ENCODE measurements around the gene PBXIP1.

PBXIP1 gene

GRCh38 chr1:154955718-154956543 lies at the start of gene PBXIP1:
TSS of gene PBXIP1 (minus strand) at chr1:154956099. CDS start at chr1:154953721, 2,378 bp downstream.
- Mint-ChIP-seq H3K27ac (peak within 1 kb of the TSS; percentile 91), H3K4me3 (peak within 1 kb of the TSS; percentile 92), H3K4me1 (peaks cover 79% of the 10 kb centered on the region), H3K9me3 (no peaks in the 10 kb centered on the region), H3K36me3 (peaks cover 10% of the 10 kb centered on the region), H3K27me3 (no peaks in the 10 kb centered on the region)
- peak; percentile 86 for ATAC-seq

- no peaks in the 10 kb centered on the region for H3K9me3 Mint-ChIP-seq
- ATAC-seq, result no peak
Measured at GRCh38 chr1:155005076-155006011, 49.4 kb upstream of the PBXIP1 start.

DNA sequence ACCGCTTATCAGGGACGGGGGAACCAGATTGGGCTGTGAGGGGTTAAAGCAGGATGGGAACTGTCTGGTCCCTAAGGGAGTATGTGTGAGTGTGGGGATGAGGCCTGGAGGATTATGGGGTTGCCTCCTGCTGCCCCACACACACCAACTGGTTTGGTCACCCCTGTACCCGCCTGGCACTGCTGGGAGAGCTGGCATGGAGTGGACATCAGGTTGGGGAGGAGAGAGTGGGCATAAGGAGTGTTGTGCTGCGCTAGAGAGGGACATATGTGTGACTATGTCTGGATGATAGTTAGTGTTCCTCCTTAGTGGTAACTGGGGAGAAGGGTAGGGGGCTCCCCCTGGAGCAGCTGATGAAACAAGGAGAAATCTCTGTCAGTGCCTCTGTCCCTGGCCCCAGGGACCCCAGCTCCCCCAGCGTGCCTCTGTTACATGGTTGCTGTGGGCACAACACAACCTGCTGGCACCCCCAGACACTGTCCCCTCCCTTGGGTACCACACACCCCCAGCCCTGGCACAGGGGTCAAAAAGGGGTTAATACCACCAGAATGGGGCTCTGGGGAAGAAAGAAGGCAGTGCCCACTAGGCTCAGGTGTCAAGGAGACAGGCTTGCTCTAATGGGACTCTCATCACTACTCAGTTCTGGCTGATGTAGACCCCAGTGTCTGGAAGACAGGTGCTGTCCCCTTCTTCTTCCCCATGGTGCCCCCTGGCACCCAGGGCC lies 48.6 kb upstream of the PBXIP1 start:
- peak overlapping the region; percentile 84 for H3K27ac Mint-ChIP-seq

More at GRCh38 chr1:155005076-155006011, 49.4 kb upstream of the PBXIP1 start:
- peaks cover 67% of the 10 kb centered on the region for H3K4me1 Mint-ChIP-seq
- H3K27me3 Mint-ChIP-seq, result no peaks in the 10 kb centered on the region
- H3K27ac Mint-ChIP-seq, result peak overlapping the region; percentile 84
- no peak overlapping the region for H3K4me3 Mint-ChIP-seq
- H3K36me3 Mint-ChIP-seq, result peaks cover 12% of the 10 kb centered on the region

GRCh38 chr1:155003766-155004351 lies 48.0 kb upstream of the PBXIP1 start:
- peaks cover 2% of the 10 kb centered on the region for H3K36me3 Mint-ChIP-seq
- H3K27ac Mint-ChIP-seq, result peak overlapping the region; percentile 84
- no peaks in the 10 kb centered on the region for H3K9me3 Mint-ChIP-seq
- H3K27me3 Mint-ChIP-seq, result no peaks in the 10 kb centered on the region
- H3K4me3 Mint-ChIP-seq, result peak overlapping the region; percentile 95
- ATAC-seq, result no peak
- H3K4me1 Mint-ChIP-seq, result peaks cover 67% of the 10 kb centered on the region

More for the DNA sequence above, 48.6 kb upstream of the PBXIP1 start:
- ATAC-seq, result no peak
- no peaks in the 10 kb centered on the region for H3K27me3 Mint-ChIP-seq
- H3K4me3 Mint-ChIP-seq, result peak overlapping the region; percentile 95
- H3K9me3 Mint-ChIP-seq, result no peaks in the 10 kb centered on the region
- peaks cover 67% of the 10 kb centered on the region for H3K4me1 Mint-ChIP-seq
- H3K36me3 Mint-ChIP-seq, result peaks cover 7% of the 10 kb centered on the region

- H3K4me3 Mint-ChIP-seq, result peak overlapping the region; percentile 95
- H3K4me1 Mint-ChIP-seq, result peaks cover 67% of the 10 kb centered on the region
Measured at GRCh38 chr1:155003227-155003765, 47.4 kb upstream of the PBXIP1 start.

DNA sequence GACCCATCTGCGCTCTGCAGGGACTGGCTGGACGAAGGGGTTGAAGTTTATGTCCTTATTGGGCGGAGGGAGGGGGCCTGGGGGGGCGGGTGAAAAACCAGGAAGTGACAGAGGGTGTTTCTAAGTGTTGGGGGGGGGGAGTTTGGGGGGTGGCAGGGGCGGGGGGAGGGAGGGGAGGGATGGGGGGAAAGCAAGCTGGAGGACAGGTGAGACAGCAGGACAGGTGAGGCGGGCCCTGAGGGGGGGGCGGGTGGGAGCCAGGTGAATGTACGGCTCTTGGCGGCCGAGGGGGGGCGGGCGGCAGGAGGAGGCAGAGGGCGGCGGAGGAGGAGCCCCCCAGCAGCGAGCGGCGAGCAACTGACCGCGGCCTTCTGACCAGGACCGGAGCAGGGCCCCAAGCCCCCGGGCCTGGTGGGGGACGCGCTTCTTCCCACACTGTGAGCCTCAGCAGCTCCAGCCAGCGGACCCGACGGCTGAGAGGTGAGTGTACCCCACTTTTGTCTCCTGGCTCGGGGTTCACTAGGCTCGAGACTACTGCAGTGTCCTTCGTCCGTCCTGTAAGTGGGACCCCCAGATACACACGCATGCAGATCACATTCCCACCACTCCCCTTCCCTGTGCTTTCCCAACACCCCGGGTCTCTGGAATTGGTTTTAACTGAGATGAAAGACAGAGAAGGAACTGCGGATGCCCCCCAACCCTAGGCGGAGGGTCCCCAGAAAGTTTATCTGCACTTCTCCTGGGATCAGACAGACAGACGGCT lies 46.7 kb upstream of the PBXIP1 start, which contains the start of gene ZBTB7B:
TSS of gene ZBTB7B (plus strand) at position 339 of the 763 bp plus-strand sequence. CDS start 11,859 bp downstream, outside the sequence.
- Mint-ChIP-seq H3K4me3 (peak within 1 kb of the TSS; percentile 95), H3K27me3 (no peaks in the 10 kb centered on the region), H3K4me1 (peaks cover 70% of the 10 kb centered on the region), H3K27ac (peak within 1 kb of the TSS; percentile 84), H3K36me3 (no peaks in the 10 kb centered on the region), H3K9me3 (no peaks in the 10 kb centered on the region)
- ATAC-seq, result peak; percentile 0

More at GRCh38 chr1:155003227-155003765, 47.4 kb upstream of the PBXIP1 start:
- Mint-ChIP-seq H3K36me3 (no peaks in the 10 kb centered on the region), H3K27ac (peak overlapping the region; percentile 84), H3K27me3 (no peaks in the 10 kb centered on the region), H3K9me3 (no peaks in the 10 kb centered on the region)
- no peak for ATAC-seq

GRCh38 chr1:155001675-155002463 lies 46.0 kb upstream of the PBXIP1 start:
- Mint-ChIP-seq H3K27me3 (no peaks in the 10 kb centered on the region), H3K4me3 (peak overlapping the region; percentile 95), H3K27ac (peak overlapping the region; percentile 84), H3K9me3 (no peaks in the 10 kb centered on the region), H3K36me3 (no peaks in the 10 kb centered on the region), H3K4me1 (peaks cover 75% of the 10 kb centered on the region)
- peak; percentile 87 for ATAC-seq

GRCh38 chr1:155001425-155001674 lies 45.5 kb upstream of the PBXIP1 start:
- Mint-ChIP-seq H3K9me3 (no peaks in the 10 kb centered on the region), H3K4me1 (peaks cover 70% of the 10 kb centered on the region), H3K27ac (peak overlapping the region; percentile 84), H3K27me3 (no peaks in the 10 kb centered on the region), H3K4me3 (peak overlapping the region; percentile 95), H3K36me3 (no peaks in the 10 kb centered on the region)
- ATAC-seq, result no peak

DNA sequence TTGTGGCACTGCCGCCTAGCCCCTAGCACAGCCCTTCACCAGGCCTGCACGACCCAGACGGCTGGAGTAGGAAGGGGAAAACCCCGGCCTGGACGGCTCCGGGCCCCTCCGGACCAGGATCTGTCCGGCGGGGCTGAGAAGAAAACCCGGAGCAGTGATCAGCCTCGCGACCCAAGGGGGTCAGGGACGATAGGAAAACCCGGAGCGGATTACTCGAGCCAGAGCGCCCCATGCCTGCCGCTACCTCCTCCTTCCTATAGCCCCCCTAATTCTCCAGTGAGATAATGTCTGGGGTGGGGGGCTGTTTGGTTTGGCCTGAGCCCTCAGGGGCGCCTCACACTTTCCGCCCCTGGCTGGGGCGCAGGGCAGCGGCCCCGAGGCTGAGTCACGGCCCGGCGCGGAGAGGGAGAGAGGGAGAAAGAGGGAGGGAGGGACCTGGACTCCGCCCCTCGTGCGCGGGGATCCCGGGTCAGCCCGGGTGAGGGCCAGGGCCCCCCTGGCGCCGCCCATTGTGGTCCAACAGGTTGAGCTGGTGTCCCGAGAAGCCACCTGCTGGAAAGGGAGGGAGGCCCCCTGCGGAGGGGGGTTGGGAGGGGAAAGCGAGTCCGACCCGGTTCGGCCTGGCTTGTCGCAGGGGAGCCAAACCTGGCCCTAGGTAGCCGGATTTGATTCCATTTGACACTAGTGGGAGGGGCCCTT lies 45.0 kb upstream of the PBXIP1 start:
- peak; percentile 63 for ATAC-seq
- Mint-ChIP-seq H3K36me3 (no peaks in the 10 kb centered on the region), H3K27ac (peak overlapping the region; percentile 84), H3K9me3 (no peaks in the 10 kb centered on the region), H3K27me3 (no peaks in the 10 kb centered on the region), H3K4me3 (peak overlapping the region; percentile 95), H3K4me1 (peaks cover 65% of the 10 kb centered on the region)

DNA sequence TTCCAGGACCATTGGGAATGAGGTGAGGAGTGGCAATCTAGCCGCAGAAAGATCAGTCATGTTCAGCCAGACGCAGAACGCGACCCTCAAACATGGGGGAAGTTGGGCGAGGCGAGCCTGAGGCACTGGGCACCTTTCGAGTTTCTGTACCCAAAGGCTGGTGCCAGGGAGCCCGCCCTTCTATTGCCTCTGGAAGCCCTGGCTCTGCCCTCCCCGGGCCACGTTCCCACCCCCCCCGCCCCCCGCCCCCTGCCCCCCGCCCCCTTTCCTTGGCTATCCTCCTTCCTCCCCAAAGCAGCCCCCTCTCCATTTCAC lies 44.5 kb upstream of the PBXIP1 start:
- H3K4me3 Mint-ChIP-seq, result peak overlapping the region; percentile 95
- H3K36me3 Mint-ChIP-seq, result no peaks in the 10 kb centered on the region
- H3K27ac Mint-ChIP-seq, result peak overlapping the region; percentile 84
- H3K9me3 Mint-ChIP-seq, result no peaks in the 10 kb centered on the region
- no peaks in the 10 kb centered on the region for H3K27me3 Mint-ChIP-seq
- ATAC-seq, result no peak
- peaks cover 60% of the 10 kb centered on the region for H3K4me1 Mint-ChIP-seq

DNA sequence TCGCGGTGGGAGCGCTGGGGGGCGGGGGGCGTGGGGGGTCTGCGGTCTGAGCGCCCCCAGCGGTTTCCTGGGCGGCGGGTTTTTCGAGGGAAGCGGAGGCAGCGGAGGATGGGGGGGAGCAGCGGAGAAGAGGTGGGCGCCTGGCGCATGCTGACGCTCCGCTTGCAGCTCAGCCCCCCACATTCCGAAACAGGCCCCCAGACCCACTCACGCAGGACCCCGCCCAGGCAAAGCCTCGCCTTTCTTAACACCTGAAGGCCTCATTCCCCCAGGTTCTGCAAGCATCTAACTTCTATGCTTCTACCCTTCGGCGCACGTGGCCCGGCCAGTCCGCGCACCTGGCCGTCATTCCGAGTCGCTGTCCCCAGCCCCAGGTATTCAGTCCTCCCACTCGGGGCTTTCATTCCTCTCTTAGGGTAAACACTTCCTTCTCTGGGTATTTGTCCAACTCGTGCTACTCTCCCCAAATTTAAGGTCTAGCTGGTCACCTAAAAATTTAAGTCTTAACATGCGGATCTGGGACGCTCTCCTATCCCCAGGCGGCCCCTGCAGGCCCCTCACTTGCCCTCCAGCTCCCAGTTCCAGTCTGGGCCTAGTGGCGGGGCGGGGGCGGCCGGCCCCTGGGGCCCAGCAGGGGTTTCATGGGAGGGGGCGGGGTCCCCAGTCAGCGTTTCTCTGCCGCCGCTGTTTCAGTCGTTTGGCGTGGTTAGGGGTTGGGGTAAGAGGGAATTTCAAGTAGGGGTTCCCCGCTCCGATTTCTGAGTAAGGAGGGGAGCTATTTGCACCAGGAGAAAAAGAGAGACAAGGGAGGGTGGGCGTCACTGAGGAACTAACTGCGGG lies 43.9 kb upstream of the PBXIP1 start:
- H3K36me3 Mint-ChIP-seq, result no peaks in the 10 kb centered on the region
- ATAC-seq, result peak; percentile 9
- peaks cover 58% of the 10 kb centered on the region for H3K4me1 Mint-ChIP-seq
- peak overlapping the region; percentile 95 for H3K4me3 Mint-ChIP-seq
- H3K27ac Mint-ChIP-seq, result peak overlapping the region; percentile 84
- no peaks in the 10 kb centered on the region for H3K9me3 Mint-ChIP-seq
- H3K27me3 Mint-ChIP-seq, result no peaks in the 10 kb centered on the region
